GM23248 (cell line): ENCODE results near the gene ETF1. TPM values are rescaled to one million over a fixed set of nuclear protein-coding genes. Genes with fewer than 3 reads are reported as not detected.

Experiments used
- DNase-seq: peaks from one replicate; pipeline ENCODE4 v3.0.0-alpha.2; 2015
- H2AFZ ChIP-seq: fragments of 200-600 bp; sonication (generic); 2 replicates; pipeline ENCODE4 v1.6.1; 2016; ENCODE audit warnings: antibody characterized with exemption
- H3F3A ChIP-seq: fragments of 200-600 bp; sonication (generic); 2 replicates; pipeline ENCODE4 v1.6.1; 2016; ENCODE audit warnings: mild to moderate bottlenecking, antibody characterized with exemption, mixed run types; ENCODE audit not compliant: insufficient read depth
- H3K27ac ChIP-seq: fragments of 200-600 bp; sonication (generic); 2 replicates; pipeline ENCODE4 v1.5.1; 2016; ENCODE audit warnings: mild to moderate bottlenecking
- H3K27me3 ChIP-seq: fragments of 200-600 bp; sonication (generic); replicated peaks from 2 replicates; pipeline ENCODE4 v1.6.1; 2016; ENCODE audit warnings: mild to moderate bottlenecking; ENCODE audit not compliant: insufficient read depth
- H3K36me3 ChIP-seq: fragments of 200-600 bp; sonication (generic); 2 replicates; pipeline ENCODE4 v1.6.1; 2016; ENCODE audit warnings: low read depth, mild to moderate bottlenecking
- H3K4me1 ChIP-seq: fragments of 200-600 bp; sonication (generic); 2 replicates; pipeline ENCODE4 v1.6.1; 2016; ENCODE audit warnings: mild to moderate bottlenecking; ENCODE audit not compliant: insufficient read depth
- H3K4me2 ChIP-seq: fragments of 200-600 bp; sonication (generic); one replicate; pipeline ENCODE4 v1.6.1; 2016; ENCODE audit warnings: mild to moderate bottlenecking; ENCODE audit not compliant: unreplicated experiment
- H3K4me3 ChIP-seq: fragments of 200-600 bp; sonication (generic); 2 replicates; pipeline ENCODE4 v1.5.1; 2016; ENCODE audit warnings: mild to moderate bottlenecking
- H3K79me2 ChIP-seq: fragments of 200-600 bp; sonication (generic); 2 replicates; pipeline ENCODE4 v1.6.1; 2016; ENCODE audit warnings: mild to moderate bottlenecking; ENCODE audit not compliant: insufficient read depth
- H3K9ac ChIP-seq: fragments of 200-600 bp; sonication (generic); 2 replicates; pipeline ENCODE4 v1.6.1; 2016; ENCODE audit warnings: mild to moderate bottlenecking
- H3K9me2 ChIP-seq: fragments of 200-600 bp; sonication (generic); 2 replicates; pipeline ENCODE4 v1.6.1; 2016; ENCODE audit warnings: mixed run types, mild to moderate bottlenecking, moderate library complexity; ENCODE audit not compliant: insufficient read depth
- H3K9me3 ChIP-seq: fragments of 200-600 bp; sonication (generic); one replicate; pipeline ENCODE4 v1.6.1; 2017; ENCODE audit warnings: low read depth
- H4K20me1 ChIP-seq: fragments of 200-600 bp; sonication (generic); 2 replicates; pipeline ENCODE4 v1.6.0; 2016; ENCODE audit not compliant: insufficient read depth
- EZH2 ChIP-seq: fragments of 200-600 bp; sonication (generic); IDR thresholded peaks from 2 replicates; pipeline ENCODE4 v1.6.1; 2018; ENCODE audit warnings: antibody characterized with exemption, mild to moderate bottlenecking; ENCODE audit not compliant: insufficient read depth, poor library complexity, severe bottlenecking
- EZH2phosphoT487 ChIP-seq: fragments of 200-600 bp; sonication (generic); IDR thresholded peaks from 2 replicates; pipeline ENCODE4 v1.6.1; 2018; ENCODE audit warnings: antibody characterized with exemption, moderate library complexity, mild to moderate bottlenecking, low read depth; ENCODE audit not compliant: insufficient read depth
- WGBS, 2 experiments: methylation state at CpG; one replicate each; pipeline ENCODE4 v1.1.6; 2015 to 2017; ENCODE audit warnings: low lambda C conversion rate in 2 of 2, low coverage in 1 of 2; ENCODE audit errors: missing lambda C conversion rate in 2 of 2; 5-methylcytosine and 5-hydroxymethylcytosine counted together
- in situ Hi-C: fragments of 300-500 bp; cut with MboI; formaldehyde crosslinking; loops from 2 replicates; pipeline ENCODE4 v1.15.0; 2020
- polyA plus RNA-seq: library from polyadenylated mRNA; unstranded; fragments of >200 nt; fragmentation: Nextera tagmentation; extraction: Ambion mirVana; gene quantifications from 2 replicates; pipeline ENCODE4 v1.2.1, GENCODE V29; 2016
- total RNA-seq: library from RNA; depleted of rRNA; stranded (reverse); fragments of >200 nt; shearing (Covaris generic); gene quantifications from 2 replicates; pipeline ENCODE4 v1.2.3, GENCODE V29; 2014

ETF1 gene
- total and polyA plus RNA-seq, 2 experiments from 2014 or later, result 74.1 to 124 TPM

DNA sequence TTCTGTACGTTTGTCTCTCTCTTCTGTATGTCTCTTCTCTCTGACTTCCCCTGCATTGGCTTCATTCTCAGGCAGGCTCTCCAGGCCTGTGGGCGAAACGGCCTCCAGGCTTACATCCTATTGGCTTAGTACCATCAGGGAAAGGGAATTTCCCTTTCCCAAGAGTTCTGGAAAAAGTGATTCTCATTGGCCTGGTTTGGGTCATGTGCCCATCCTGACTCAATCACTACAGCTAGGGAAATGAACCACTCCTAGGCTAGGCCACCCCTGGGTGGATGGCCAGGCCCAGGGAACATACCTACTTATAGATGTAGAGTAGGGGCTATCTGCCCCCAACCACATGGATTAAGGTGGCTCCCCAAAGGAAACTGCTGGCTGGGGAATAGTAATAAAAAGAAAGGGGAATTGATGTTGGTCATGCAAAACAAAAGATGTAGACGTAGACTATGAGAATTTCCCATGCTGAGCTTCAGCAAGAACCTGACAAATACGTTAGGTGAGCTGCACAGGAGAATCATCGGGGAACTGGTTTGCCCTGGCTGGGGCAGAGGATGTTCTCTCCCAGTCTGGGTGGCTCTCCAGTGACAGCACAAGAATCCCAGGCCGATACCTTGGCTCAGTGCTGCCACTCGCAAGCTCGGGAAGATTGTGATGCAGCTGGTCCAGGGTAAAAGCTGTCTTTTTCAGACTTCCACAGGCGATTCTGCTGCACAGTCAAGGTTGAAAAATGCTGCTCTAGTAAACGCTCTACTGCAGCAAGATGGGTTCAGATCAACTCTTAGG is 81.5 kb downstream of the ETF1 start:
- Histone ChIP-seq H3K9ac (peak overlapping the region; percentile 18), H3K27me3 (no peaks in the 10 kb centered on the region), H3K79me2 (peaks cover 11% of the 10 kb centered on the region), H3K27ac (peak overlapping the region; percentile 25; the same call in 1 of the 2 replicates), H3F3A (peaks cover 3% of the 10 kb centered on the region; the same call in 1 of the 2 replicates), H4K20me1 (peaks cover 5% of the 10 kb centered on the region; the same call in 1 of the 2 replicates), H3K4me2 (no peak overlapping the region), H3K9me3 (no peaks in the 10 kb centered on the region), H2AFZ (peak overlapping the region; percentile 52), H3K4me1 (peaks cover 14% of the 10 kb centered on the region), H3K36me3 (peaks cover under 1% of the 10 kb centered on the region; the same call in 1 of the 2 replicates), H3K9me2 (no peaks in the 10 kb centered on the region), H3K4me3 (no peak overlapping the region)
- 60 to 70% methylated on average over 11 of the region's 11 CpGs for WGBS, 2 experiments
- in situ Hi-C loops, result no loop called here
- TF ChIP-seq EZH2phosphoT487 (no peak), EZH2 (no peak)
- DNase-seq, result peak; percentile 91

- WGBS, 2 experiments, result 65 to 73% methylated on average over 4 of the region's 4 CpGs
- Histone ChIP-seq H3K4me2 (no peak overlapping the region), H3K4me3 (no peak overlapping the region), H3F3A (no peaks in the 10 kb centered on the region), H3K9ac (no peak overlapping the region), H3K79me2 (no peaks in the 10 kb centered on the region), H3K4me1 (peaks cover 14% of the 10 kb centered on the region), H3K36me3 (no peaks in the 10 kb centered on the region), H3K9me2 (no peaks in the 10 kb centered on the region), H3K27ac (no peak overlapping the region), H4K20me1 (no peaks in the 10 kb centered on the region), H3K9me3 (no peaks in the 10 kb centered on the region), H2AFZ (no peak overlapping the region), H3K27me3 (no peaks in the 10 kb centered on the region)
- no peak for DNase-seq
- TF ChIP-seq EZH2 (no peak), EZH2phosphoT487 (no peak)
- in situ Hi-C loops, result no loop called here
These were observed 82.9 kb downstream of the ETF1 start for GRCh38 chr5:138460032-138460693.

DNA sequence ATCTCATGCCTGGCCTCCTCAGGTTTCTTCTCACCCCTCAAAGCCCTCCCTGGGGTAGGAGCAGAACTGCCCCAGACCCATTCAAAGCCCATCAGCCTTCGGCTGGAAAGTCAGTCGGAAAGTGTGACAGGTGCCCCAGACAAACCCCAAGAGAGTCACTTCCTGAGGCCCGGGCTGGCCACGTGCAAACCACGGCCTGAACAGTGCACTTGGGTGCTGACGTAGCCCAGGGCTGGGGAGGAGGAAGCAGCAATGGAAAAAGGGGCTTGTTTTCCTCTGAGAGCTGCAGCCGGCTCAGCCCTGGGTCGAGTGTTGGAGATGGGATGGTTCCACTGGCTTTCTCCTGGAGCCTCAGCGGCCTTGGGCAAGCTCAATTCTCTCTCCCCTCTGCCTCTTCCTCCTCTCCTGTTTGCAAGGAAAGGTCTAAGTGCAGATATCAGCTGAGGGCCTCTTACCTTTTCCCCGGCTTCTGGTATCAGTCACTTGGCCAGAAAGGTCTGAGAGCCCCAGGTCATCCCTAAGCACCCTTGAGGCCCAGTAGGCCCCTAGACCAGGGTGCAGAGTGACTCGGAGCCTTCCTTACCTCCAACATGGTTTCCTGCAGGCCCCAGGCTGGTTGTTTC is 83.6 kb downstream of the ETF1 start:
- no peaks in the 10 kb centered on the region for H3K9me3 ChIP-seq
- no peaks in the 10 kb centered on the region for H3K36me3 ChIP-seq
- H3K4me1 ChIP-seq, result peaks cover 14% of the 10 kb centered on the region
- 88 to 93% methylated on average over 11 of the region's 11 CpGs for WGBS, 2 experiments
- H4K20me1 ChIP-seq, result no peaks in the 10 kb centered on the region
- TF ChIP-seq EZH2phosphoT487, result no peak
- no peak for TF ChIP-seq EZH2
- no peak overlapping the region for H3K4me2 ChIP-seq
- no peaks in the 10 kb centered on the region for H3K27me3 ChIP-seq
- H3F3A ChIP-seq, result no peaks in the 10 kb centered on the region
- no peak overlapping the region for H2AFZ ChIP-seq
- H3K9ac ChIP-seq, result no peak overlapping the region
- no peak overlapping the region for H3K4me3 ChIP-seq
- in situ Hi-C loops, result no loop called here
- H3K9me2 ChIP-seq, result no peaks in the 10 kb centered on the region
- no peak overlapping the region for H3K27ac ChIP-seq
- DNase-seq, result no peak
- no peaks in the 10 kb centered on the region for H3K79me2 ChIP-seq

- Histone ChIP-seq H2AFZ (no peak overlapping the region), H3K4me1 (peaks cover 14% of the 10 kb centered on the region), H3K27me3 (no peaks in the 10 kb centered on the region), H3K4me3 (no peak overlapping the region), H3K4me2 (no peak overlapping the region), H3K79me2 (no peaks in the 10 kb centered on the region), H3F3A (no peaks in the 10 kb centered on the region), H3K9me2 (no peaks in the 10 kb centered on the region), H3K9me3 (no peaks in the 10 kb centered on the region), H3K9ac (no peak overlapping the region), H4K20me1 (no peaks in the 10 kb centered on the region), H3K27ac (no peak overlapping the region), H3K36me3 (no peaks in the 10 kb centered on the region)
- in situ Hi-C loops, result no loop called here
- 65 to 66% methylated on average over 8 to 9 of the region's 9 CpGs for WGBS, 2 experiments
- TF ChIP-seq EZH2phosphoT487 (no peak), EZH2 (no peak)
- no peak for DNase-seq
These were observed 84.2 kb downstream of the ETF1 start for GRCh38 chr5:138458856-138459255.
